Fibroblast of skin of scalp (primary cell): Measurements from ENCODE around the gene FILIP1L.
A peak's percentile ranks its signal among the peaks of the same experiment; 100 is the strongest.

Experiments
- DNase-seq: peaks from one replicate; pipeline ENCODE4 v3.0.0-alpha.2; 2013

FILIP1L gene

GRCh38 chr3:100040451-100041225 lies 73.7 kb downstream of the FILIP1L start:
- DNase-seq: peak; percentile 53

- no peak for DNase-seq
Measured at GRCh38 chr3:100039075-100039474, 75.2 kb downstream of the FILIP1L start.

GRCh38 chr3:100033903-100034471 lies 80.3 kb downstream of the FILIP1L start:
- peak; percentile 75 for DNase-seq

- peak; percentile 71 for DNase-seq
Measured at GRCh38 chr3:100033184-100033583, 81.1 kb downstream of the FILIP1L start.

- DNase-seq: peak; percentile 77
Measured at GRCh38 chr3:100032243-100032642, 82.1 kb downstream of the FILIP1L start.

- no peak for DNase-seq
Measured at GRCh38 chr3:100030914-100031425, 83.3 kb downstream of the FILIP1L start.

- DNase-seq: no peak
Measured at GRCh38 chr3:100030346-100030745, 84.0 kb downstream of the FILIP1L start.

GRCh38 chr3:100029689-100030088 lies 84.6 kb downstream of the FILIP1L start:
- no peak for DNase-seq

GRCh38 chr3:100029052-100029451 lies 85.2 kb downstream of the FILIP1L start:
- DNase-seq: no peak

- DNase-seq: no peak
Measured at GRCh38 chr3:100027321-100027720, 87.0 kb downstream of the FILIP1L start.

GRCh38 chr3:100024520-100025303 lies 89.6 kb downstream of the FILIP1L start:
- peak; percentile 66 for DNase-seq

- DNase-seq: no peak
Measured at GRCh38 chr3:100023595-100023994, 90.7 kb downstream of the FILIP1L start.

- peak; percentile 89 for DNase-seq
Measured at GRCh38 chr3:100023150-100023549, 91.2 kb downstream of the FILIP1L start.

GRCh38 chr3:100022506-100022905 lies 91.8 kb downstream of the FILIP1L start:
- DNase-seq: no peak

GRCh38 chr3:100020876-100021644 lies 93.2 kb downstream of the FILIP1L start:
- DNase-seq: peak; percentile 58

- DNase-seq: peak; percentile 84
Measured at GRCh38 chr3:100019719-100020118, 94.6 kb downstream of the FILIP1L start.

- DNase-seq: no peak
Measured at GRCh38 chr3:100018806-100019205, 95.5 kb downstream of the FILIP1L start.

GRCh38 chr3:100010087-100010417 lies 104.2 kb downstream of the FILIP1L start:
- DNase-seq: no peak

- DNase-seq: no peak
Measured at GRCh38 chr3:100009276-100010086, 104.8 kb downstream of the FILIP1L start.

GRCh38 chr3:100008081-100008698 lies 106.1 kb downstream of the FILIP1L start:
- DNase-seq: no peak

GRCh38 chr3:100007313-100007712 lies 107.0 kb downstream of the FILIP1L start:
- no peak for DNase-seq
